K562 (cell line): Measurements from ENCODE around the gene NFIC. TPM values are rescaled to one million over a fixed set of nuclear protein-coding genes. Genes with fewer than 3 reads are reported as not detected.
"Not testable (repeated sequence)": the region's sequence is repeated elsewhere in the genome, so short reads cannot be mapped to it uniquely, and the experiment has no call there.

Source experiments
- ATAC-seq: fragments of 200-7000 bp; cut with Tn5 transposase; 3 replicates; pipeline ENCODE4 v1.9.1; 2020; ENCODE audit warnings: moderate library complexity
- BruUV-seq: library from RNA; stranded (reverse); fragments of 400-500 nt; replicated peaks from 2 replicates; lab custom pipeline; 2021; lab: Mats Ljungman, UMichigan
- CTCF ChIA-PET: fragments of 300-600 bp; formaldehyde crosslinking; extraction: SDS; loops from one replicate; lab custom pipeline; 2021; ENCODE audit warnings: low intra/inter-chr PET ratio; lab: Yijun Ruan, JAX
- POLR2A ChIA-PET: fragments of 300-600, 350-650 bp; sonication (Branson Sonifier 250); formaldehyde crosslinking; extraction: SDS; loops from one replicate; lab custom pipeline; 2021; ENCODE audit warnings: antibody characterized with exemption, inconsistent platforms; lab: Yijun Ruan, JAX
- DNase-seq, 4 experiments: peaks; one replicate each; pipeline versions ENCODE4 v3.0.0 to v3.0.0-alpha.2; 2011 to 2018; ENCODE audit warnings: low spot score in 3 of 4, mixed read lengths in 3 of 4; ENCODE audit errors: extremely low read depth in 1 of 4
- FAIRE-seq: peaks from 2 replicates; lab custom pipeline; 2011; peaks lifted over from hg19 to GRCh38; lab: Jason Lieb, UNC
- H2AFZ ChIP-seq: 2 replicates; pipeline ENCODE4 v1.6.0; 2011; ENCODE audit warnings: low read depth, low read length, control low read depth, inconsistent platforms
- H3K27ac ChIP-seq: fragments of 200-600 bp; 3 replicates; pipeline ENCODE4 v1.8.0; 2011; ENCODE audit warnings: low read depth, mild to moderate bottlenecking, control low read depth, inconsistent platforms, low read length, moderate library complexity, mixed read lengths; ENCODE audit errors: extremely low read depth
- H3K27me3 ChIP-seq, 2 experiments: fragments of 300-600 bp in 1 of 2; 2 replicates in 1 of 2; 3 replicates in 1 of 2; pipeline versions ENCODE4 v1.6.0 to v1.8.0; 2011; ENCODE audit warnings: inconsistent platforms in 2 of 2, low read length in 2 of 2, mild to moderate bottlenecking in 1 of 2, mixed read lengths in 1 of 2, moderate library complexity in 1 of 2; ENCODE audit not compliant: control insufficient read depth in 2 of 2, insufficient read depth in 2 of 2
- H3K36me3 ChIP-seq: fragments of 300-600 bp; 3 replicates; pipeline ENCODE4 v1.8.0; 2011; ENCODE audit warnings: mild to moderate bottlenecking, low read length, inconsistent platforms; ENCODE audit not compliant: control insufficient read depth, insufficient read depth
- H3K4me1 ChIP-seq, 2 experiments: fragments of 200-600 bp in 1 of 2; replicated peaks in 1 of 2; 2 replicates in 1 of 2; 3 replicates in 1 of 2; pipeline versions ENCODE4 v1.5.1 to v1.8.0; 2011; ENCODE audit warnings: inconsistent platforms in 2 of 2, low read length in 2 of 2, mild to moderate bottlenecking in 1 of 2, mixed read lengths in 1 of 2, moderate library complexity in 1 of 2; ENCODE audit not compliant: control insufficient read depth in 2 of 2, insufficient read depth in 2 of 2
- H3K4me2 ChIP-seq: 2 replicates; pipeline ENCODE4 v1.6.1; 2011; ENCODE audit warnings: low read length, control low read depth, inconsistent platforms, mixed read lengths; ENCODE audit not compliant: insufficient read depth
- H3K4me3 ChIP-seq: fragments of 200-600 bp; sonication (generic), shearing (Covaris generic); 2 replicates; pipeline ENCODE4 v1.5.1; 2016; ENCODE audit warnings: control low read depth, inconsistent platforms
- H3K79me2 ChIP-seq: fragments of 200-600 bp; 3 replicates; pipeline ENCODE4 v1.8.0; 2011; ENCODE audit warnings: low read length, inconsistent platforms; ENCODE audit not compliant: control insufficient read depth, insufficient read depth
- H3K9ac ChIP-seq, 2 experiments: 2 replicates each; pipeline versions ENCODE4 v1.6.0 to v1.6.1; 2011; ENCODE audit warnings: low read depth in 2 of 2, low read length in 2 of 2, control low read depth in 1 of 2, inconsistent platforms in 1 of 2, mild to moderate bottlenecking in 1 of 2, mixed read lengths in 1 of 2; ENCODE audit not compliant: insufficient read depth in 1 of 2
- H3K9me1 ChIP-seq: one replicate; pipeline ENCODE4 v1.6.0; 2011; ENCODE audit warnings: inconsistent platforms, mild to moderate bottlenecking, low read length, moderate library complexity; ENCODE audit not compliant: control insufficient read depth, insufficient read depth
- H3K9me3 ChIP-seq: replicated peaks from 2 replicates; pipeline ENCODE4 v1.5.1; 2011; ENCODE audit warnings: low read depth, low read length, inconsistent platforms; ENCODE audit not compliant: control insufficient read depth, insufficient read depth
- H4K20me1 ChIP-seq: replicated peaks from 2 replicates; pipeline ENCODE4 v1.6.1; 2011; ENCODE audit warnings: low read length, inconsistent platforms, mixed read lengths; ENCODE audit not compliant: control insufficient read depth, insufficient read depth
- ADNP ChIP-seq: fragments of 200-800 bp; sonication (Bioruptor generic); IDR thresholded peaks from 2 replicates; pipeline ENCODE4 v1.6.1; 2016; ENCODE audit warnings: missing genetic modification characterization, missing compliant biosample characterization
- BCOR ChIP-seq: fragments of 450-650 bp; IDR thresholded peaks from 2 replicates; pipeline ENCODE4 v1.6.1; 2016
- CBX1 ChIP-seq: sonication (generic); IDR thresholded peaks from 2 replicates; pipeline ENCODE4 v1.6.1; 2016; ENCODE audit warnings: antibody characterized with exemption, low read depth, mild to moderate bottlenecking
- PRDM10 ChIP-seq: fragments of 450-650 bp; IDR thresholded peaks from 2 replicates; pipeline ENCODE4 v1.6.1; 2018; ENCODE audit not compliant: partially characterized antibody
- RBM25 ChIP-seq: fragments of 200-400 bp; formaldehyde crosslinking; IDR thresholded peaks from 2 replicates; pipeline ENCODE4 v1.6.1; 2018; ENCODE audit warnings: low read length, low read depth, moderate library complexity; ENCODE audit not compliant: severe bottlenecking
- SAFB2 ChIP-seq: fragments of 200-400 bp; formaldehyde crosslinking; IDR thresholded peaks from 2 replicates; pipeline ENCODE4 v1.6.1; 2018; ENCODE audit warnings: borderline replicate concordance, low read length, low read depth, moderate library complexity; ENCODE audit not compliant: severe bottlenecking
- WGBS: fragments of 100-300 bp; shearing (Covaris generic); methylation state at CpG from one replicate; pipeline ENCODE4 v1.1.6; 2016; ENCODE audit warnings: low coverage, mixed read lengths; ENCODE audit not compliant: insufficient coverage; ENCODE audit errors: missing lambda C conversion rate; 5-methylcytosine and 5-hydroxymethylcytosine counted together
- in situ Hi-C: fragments of 300-500 bp; cut with MboI; formaldehyde crosslinking; loops from 4 replicates; pipeline ENCODE4 v1.15.0; 2018; ENCODE audit warnings: inconsistent platforms, mixed read lengths
- intact Hi-C: fragments of 100-400 bp; cut with micrococcal nuclease; formaldehyde crosslinking; loops from 2 replicates; pipeline ENCODE4 v1.14.2; 2022
- polyA plus RNA-seq, 8 experiments: library from polyadenylated mRNA; depleted of rRNA in 4 of 8; stranded (reverse) in 5 of 8; unstranded in 3 of 8; fragments of >200 nt; fragmentation: Nextera tagmentation in 2 of 8; fragmentation: Illumina TruSeq in 1 of 8; extraction: Ambion mirVana in 2 of 8; extraction: Trizol in 1 of 8; gene quantifications; 2 replicates each; pipeline versions ENCODE4 v1.2.1 to v1.2.3, GENCODE V29; 2011 to 2014; ENCODE audit warnings: inconsistent platforms in 1 of 8, missing spikeins in 1 of 8
- total RNA-seq, 7 experiments: library from RNA; depleted of rRNA in 6 of 7; stranded (reverse); fragments of >200 nt in 6 of 7; fragmentation: Illumina TruSeq in 2 of 7; extraction: Trizol in 2 of 7; gene quantifications; 2 replicates each; pipeline versions ENCODE4 v1.2.1 to v1.2.3, GENCODE V29; 2011 to 2021; ENCODE audit warnings: low replicate concordance in 1 of 7

The NFIC gene
- total and polyA plus RNA-seq, 9 of the 15 experiments (the other 6 are each of a cell fraction or from before 2014, with no cell fraction given), result 0.71 to 62.1 (median 6.9) TPM

GRCh38 chr19:3340340-3340739 lies 26.0 kb upstream of the NFIC start (continued):
- no peak for TF ChIP-seq PRDM10

GRCh38 chr19:3342246-3342645 lies 24.1 kb upstream of the NFIC start:
- POLR2A ChIA-PET, result interaction anchor here (0.7 kb wide), 1 partner anchor 52 kb away, joined by 3 read pairs; no protein-coding TSS in a partner anchor

GRCh38 chr19:3342962-3343361 lies 23.4 kb upstream of the NFIC start:
- not testable (repeated sequence) for H3K27me3 ChIP-seq, H3K36me3 ChIP-seq, H3K4me3 ChIP-seq, H3K9me1 ChIP-seq, FAIRE-seq, ATAC-seq, H2AFZ ChIP-seq, BruUV-seq, H3K9ac ChIP-seq, H3K4me2 ChIP-seq, H3K9me3 ChIP-seq, H3K27ac ChIP-seq, H3K79me2 ChIP-seq, H4K20me1 ChIP-seq, DNase-seq
- in situ Hi-C loops, result loop anchor here (5.0 kb wide), 1 partner anchor 89 kb away; no protein-coding TSS in a partner anchor
- POLR2A ChIA-PET, result interaction anchor here (0.6 to 1.0 kb wide), 6 partner anchors 12 to 785 kb away, joined by 3 to 4 read pairs (median 3); no protein-coding TSS in a partner anchor
- intact Hi-C loops, result loop anchor here (5.0 kb wide), 1 partner anchor 84 kb away; no protein-coding TSS in a partner anchor
- CTCF ChIA-PET, result interaction anchor here (1.2 kb wide), 1 partner anchor 87 kb away, joined by 3 read pairs; no protein-coding TSS in a partner anchor
- H3K4me1 ChIP-seq, result peaks cover 0 to 29% of the 10 kb centered on the region in 2 experiments; a peak in 3 of 5 replicates
- 47% methylated on average over 9 of the region's 9 CpGs for WGBS

More at GRCh38 chr19:3342246-3342645, 24.1 kb upstream of the NFIC start:
- no peak for ATAC-seq
- Histone ChIP-seq H4K20me1 (no peaks in the 10 kb centered on the region), H3K4me3 (no peak overlapping the region), H3K4me2 (no peak overlapping the region), H3K9ac (no peak overlapping the region), H3K79me2 (no peaks in the 10 kb centered on the region), H3K4me1 (peaks cover 0 to 28% of the 10 kb centered on the region in 2 experiments; a peak in 3 of 5 replicates), H2AFZ (no peak overlapping the region), H3K36me3 (no peaks in the 10 kb centered on the region), H3K27me3 (no peaks in the 10 kb centered on the region), H3K9me3 (no peaks in the 10 kb centered on the region), H3K27ac (no peak overlapping the region), H3K9me1 (no peaks in the 10 kb centered on the region)
- intact Hi-C loops, result loop anchor here (5.0 kb wide), 1 partner anchor 85 kb away; no protein-coding TSS in a partner anchor
- in situ Hi-C loops, result loop anchor here (5.0 kb wide), 1 partner anchor 90 kb away; no protein-coding TSS in a partner anchor
- no peak for FAIRE-seq
- BruUV-seq, result no TSS peak
- 53% methylated on average over 9 of the region's 9 CpGs for WGBS
- CTCF ChIA-PET, result interaction anchor here (1.2 kb wide), 1 partner anchor 87 kb away, joined by 3 read pairs; no protein-coding TSS in a partner anchor
- TF ChIP-seq ADNP (tag), result 0 out of 2 replicates have a peak, but pooled peaks have one; percentile 26
- TF ChIP-seq BCOR, result peak; percentile 58
- no peak for TF ChIP-seq SAFB2
- no peak for TF ChIP-seq CBX1
- TF ChIP-seq RBM25, result peak; percentile 53
- no peak for DNase-seq
